GM23248 (cell line): Measurements from ENCODE around the gene BSG. TPM values are rescaled to one million over a fixed set of nuclear protein-coding genes. Genes with fewer than 3 reads are reported as not detected.

Experiments used
- DNase-seq: peaks from one replicate; pipeline ENCODE4 v3.0.0-alpha.2; 2015
- H2AFZ ChIP-seq: fragments of 200-600 bp; sonication (generic); 2 replicates; pipeline ENCODE4 v1.6.1; 2016; ENCODE audit warnings: antibody characterized with exemption
- H3F3A ChIP-seq: fragments of 200-600 bp; sonication (generic); 2 replicates; pipeline ENCODE4 v1.6.1; 2016; ENCODE audit warnings: mild to moderate bottlenecking, antibody characterized with exemption, mixed run types; ENCODE audit not compliant: insufficient read depth
- H3K27ac ChIP-seq: fragments of 200-600 bp; sonication (generic); 2 replicates; pipeline ENCODE4 v1.5.1; 2016; ENCODE audit warnings: mild to moderate bottlenecking
- H3K27me3 ChIP-seq: fragments of 200-600 bp; sonication (generic); replicated peaks from 2 replicates; pipeline ENCODE4 v1.6.1; 2016; ENCODE audit warnings: mild to moderate bottlenecking; ENCODE audit not compliant: insufficient read depth
- H3K36me3 ChIP-seq: fragments of 200-600 bp; sonication (generic); 2 replicates; pipeline ENCODE4 v1.6.1; 2016; ENCODE audit warnings: low read depth, mild to moderate bottlenecking
- H3K4me1 ChIP-seq: fragments of 200-600 bp; sonication (generic); 2 replicates; pipeline ENCODE4 v1.6.1; 2016; ENCODE audit warnings: mild to moderate bottlenecking; ENCODE audit not compliant: insufficient read depth
- H3K4me2 ChIP-seq: fragments of 200-600 bp; sonication (generic); one replicate; pipeline ENCODE4 v1.6.1; 2016; ENCODE audit warnings: mild to moderate bottlenecking; ENCODE audit not compliant: unreplicated experiment
- H3K4me3 ChIP-seq: fragments of 200-600 bp; sonication (generic); 2 replicates; pipeline ENCODE4 v1.5.1; 2016; ENCODE audit warnings: mild to moderate bottlenecking
- H3K79me2 ChIP-seq: fragments of 200-600 bp; sonication (generic); 2 replicates; pipeline ENCODE4 v1.6.1; 2016; ENCODE audit warnings: mild to moderate bottlenecking; ENCODE audit not compliant: insufficient read depth
- H3K9ac ChIP-seq: fragments of 200-600 bp; sonication (generic); 2 replicates; pipeline ENCODE4 v1.6.1; 2016; ENCODE audit warnings: mild to moderate bottlenecking
- H3K9me2 ChIP-seq: fragments of 200-600 bp; sonication (generic); 2 replicates; pipeline ENCODE4 v1.6.1; 2016; ENCODE audit warnings: mixed run types, mild to moderate bottlenecking, moderate library complexity; ENCODE audit not compliant: insufficient read depth
- H3K9me3 ChIP-seq: fragments of 200-600 bp; sonication (generic); one replicate; pipeline ENCODE4 v1.6.1; 2017; ENCODE audit warnings: low read depth
- H4K20me1 ChIP-seq: fragments of 200-600 bp; sonication (generic); 2 replicates; pipeline ENCODE4 v1.6.0; 2016; ENCODE audit not compliant: insufficient read depth
- EZH2 ChIP-seq: fragments of 200-600 bp; sonication (generic); IDR thresholded peaks from 2 replicates; pipeline ENCODE4 v1.6.1; 2018; ENCODE audit warnings: antibody characterized with exemption, mild to moderate bottlenecking; ENCODE audit not compliant: insufficient read depth, poor library complexity, severe bottlenecking
- EZH2phosphoT487 ChIP-seq: fragments of 200-600 bp; sonication (generic); IDR thresholded peaks from 2 replicates; pipeline ENCODE4 v1.6.1; 2018; ENCODE audit warnings: antibody characterized with exemption, moderate library complexity, mild to moderate bottlenecking, low read depth; ENCODE audit not compliant: insufficient read depth
- WGBS, 2 experiments: methylation state at CpG; one replicate each; pipeline ENCODE4 v1.1.6; 2015 to 2017; ENCODE audit warnings: low lambda C conversion rate in 2 of 2, low coverage in 1 of 2; ENCODE audit errors: missing lambda C conversion rate in 2 of 2; 5-methylcytosine and 5-hydroxymethylcytosine counted together
- in situ Hi-C: fragments of 300-500 bp; cut with MboI; formaldehyde crosslinking; loops from 2 replicates; pipeline ENCODE4 v1.15.0; 2020
- polyA plus RNA-seq: library from polyadenylated mRNA; unstranded; fragments of >200 nt; fragmentation: Nextera tagmentation; extraction: Ambion mirVana; gene quantifications from 2 replicates; pipeline ENCODE4 v1.2.1, GENCODE V29; 2016
- total RNA-seq: library from RNA; depleted of rRNA; stranded (reverse); fragments of >200 nt; shearing (Covaris generic); gene quantifications from 2 replicates; pipeline ENCODE4 v1.2.3, GENCODE V29; 2014

The BSG gene
- total and polyA plus RNA-seq, 2 experiments from 2014 or later: 939 to 955 TPM

- 93 to 95% methylated on average over 31 to 33 of the region's 33 CpGs for WGBS, 2 experiments
- no peaks in the 10 kb centered on the region for H3K79me2 ChIP-seq
- no peaks in the 10 kb centered on the region for H3K27me3 ChIP-seq
- H3K4me2 ChIP-seq: no peak overlapping the region
- in situ Hi-C loops: no loop called here
- TF ChIP-seq EZH2phosphoT487 (no peak), EZH2 (no peak)
- H3K4me3 ChIP-seq: no peak overlapping the region
- peaks cover 15% of the 10 kb centered on the region for H3K4me1 ChIP-seq
- no peak for DNase-seq
- H3K27ac ChIP-seq: no peak overlapping the region
- H3K9ac ChIP-seq: no peak overlapping the region
- no peaks in the 10 kb centered on the region for H3K9me3 ChIP-seq
- no peaks in the 10 kb centered on the region for H3K9me2 ChIP-seq
- H4K20me1 ChIP-seq: no peaks in the 10 kb centered on the region
- H3F3A ChIP-seq: peaks cover 6% of the 10 kb centered on the region
- H2AFZ ChIP-seq: no peak overlapping the region
- no peaks in the 10 kb centered on the region for H3K36me3 ChIP-seq
Observed at GRCh38 chr19:612941-613340, 40.5 kb downstream of the BSG start.

GRCh38 chr19:613732-614567, 41.6 kb downstream of the BSG start:
- Histone ChIP-seq H3K4me2 (no peak overlapping the region), H3K36me3 (no peaks in the 10 kb centered on the region), H4K20me1 (no peaks in the 10 kb centered on the region), H3K27me3 (no peaks in the 10 kb centered on the region), H3F3A (peaks cover 6% of the 10 kb centered on the region), H2AFZ (no peak overlapping the region), H3K79me2 (no peaks in the 10 kb centered on the region), H3K9me2 (no peaks in the 10 kb centered on the region), H3K9me3 (no peaks in the 10 kb centered on the region), H3K4me1 (peaks cover 15% of the 10 kb centered on the region), H3K4me3 (no peak overlapping the region), H3K27ac (no peak overlapping the region), H3K9ac (no peak overlapping the region)
- TF ChIP-seq EZH2phosphoT487: no peak
- no peak for TF ChIP-seq EZH2
- WGBS, 2 experiments: 91% methylated on average over 16 to 54 of the region's 54 CpGs
- in situ Hi-C loops: no loop called here
- no peak for DNase-seq

DNA sequence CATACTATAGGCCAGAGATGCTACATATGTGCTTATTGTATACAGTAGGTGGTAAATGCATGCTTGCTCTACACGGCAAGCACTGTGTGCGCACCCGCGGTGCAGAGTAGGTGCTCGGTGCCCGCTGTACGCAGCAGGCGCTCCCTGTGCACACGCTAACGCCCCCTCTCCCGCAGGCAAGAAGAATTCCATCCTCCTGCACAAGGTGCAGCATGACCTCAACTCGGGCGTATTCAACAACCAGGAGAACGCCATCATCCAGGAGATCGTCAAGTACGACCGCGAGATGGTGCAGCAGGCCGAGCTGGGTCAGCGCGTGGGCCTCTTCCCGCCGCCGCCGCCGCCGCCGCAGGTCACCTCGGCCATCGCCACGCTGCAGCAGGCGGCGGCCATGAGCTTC, 43.2 kb downstream of the BSG start:
- H3K9me3 ChIP-seq: no peaks in the 10 kb centered on the region
- TF ChIP-seq EZH2 (no peak), EZH2phosphoT487 (no peak)
- no peaks in the 10 kb centered on the region for H3K9me2 ChIP-seq
- no peaks in the 10 kb centered on the region for H3K36me3 ChIP-seq
- H3K27me3 ChIP-seq: no peaks in the 10 kb centered on the region
- H2AFZ ChIP-seq: no peak overlapping the region
- no peak overlapping the region for H3K27ac ChIP-seq
- no peak overlapping the region for H3K9ac ChIP-seq
- in situ Hi-C loops: no loop called here
- DNase-seq: no peak
- no peaks in the 10 kb centered on the region for H4K20me1 ChIP-seq
- H3K79me2 ChIP-seq: no peaks in the 10 kb centered on the region
- H3K4me1 ChIP-seq: peaks cover 13% of the 10 kb centered on the region
- H3K4me3 ChIP-seq: no peak overlapping the region
- WGBS, 2 experiments: 57 to 66% methylated on average over 32 to 33 of the region's 33 CpGs
- peaks cover 6% of the 10 kb centered on the region for H3F3A ChIP-seq
- H3K4me2 ChIP-seq: no peak overlapping the region

DNA sequence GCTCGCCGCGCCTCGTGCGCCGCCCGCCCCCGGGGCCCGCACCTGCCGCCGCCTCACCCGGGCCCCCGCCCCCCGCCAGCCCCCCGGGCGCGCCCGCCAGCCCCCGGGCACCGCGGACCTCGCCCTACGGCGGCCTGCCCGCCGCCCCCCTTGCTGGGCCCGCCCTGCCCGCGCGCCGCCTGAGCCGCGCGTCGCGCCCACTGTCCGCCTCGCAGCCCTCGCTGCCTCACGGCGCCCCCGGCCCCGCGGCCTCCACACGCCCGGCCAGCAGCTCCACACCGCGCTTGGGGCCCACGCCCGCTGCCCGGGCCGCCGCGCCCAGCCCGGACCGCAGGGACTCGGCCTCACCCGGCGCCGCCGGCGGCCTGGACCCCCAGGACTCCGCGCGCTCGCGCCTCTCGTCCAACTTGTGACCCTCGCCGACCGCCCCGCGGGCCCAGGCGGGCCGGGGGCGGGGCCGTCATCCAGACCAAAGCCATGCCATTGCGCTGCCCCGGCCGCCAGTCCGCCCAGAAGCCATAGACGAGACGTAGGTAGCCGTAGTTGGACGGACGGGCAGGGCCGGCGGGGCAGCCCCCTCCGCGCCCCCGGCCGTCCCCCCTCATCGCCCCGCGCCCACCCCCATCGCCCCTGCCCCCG, 43.8 kb downstream of the BSG start:
- TF ChIP-seq EZH2 (no peak), EZH2phosphoT487 (no peak)
- no peaks in the 10 kb centered on the region for H3K27me3 ChIP-seq
- H3K9me2 ChIP-seq: no peaks in the 10 kb centered on the region
- H3F3A ChIP-seq: peaks cover 6% of the 10 kb centered on the region
- H4K20me1 ChIP-seq: no peaks in the 10 kb centered on the region
- H3K4me1 ChIP-seq: peaks cover 7% of the 10 kb centered on the region
- no peak overlapping the region for H3K27ac ChIP-seq
- H3K4me3 ChIP-seq: no peak overlapping the region
- no peaks in the 10 kb centered on the region for H3K79me2 ChIP-seq
- H3K9ac ChIP-seq: no peak overlapping the region
- H3K36me3 ChIP-seq: no peaks in the 10 kb centered on the region
- in situ Hi-C loops: no loop called here
- no peak overlapping the region for H2AFZ ChIP-seq
- no peak overlapping the region for H3K4me2 ChIP-seq
- H3K9me3 ChIP-seq: no peaks in the 10 kb centered on the region
- DNase-seq: no peak
- WGBS, 2 experiments: 30 to 57% methylated on average over 4 to 72 of the region's 97 CpGs
